HG02642 (cell line): ENCODE results near the gene LIME1.

Source experiments
- ATAC-seq: cut with Tn5 transposase; IDR thresholded peaks from one replicate; pipeline ENCODE4 v1.9.1; 2021; ENCODE audit warnings: mild to moderate bottlenecking; ENCODE audit not compliant: unreplicated experiment, poor library complexity

The LIME1 gene

DNA sequence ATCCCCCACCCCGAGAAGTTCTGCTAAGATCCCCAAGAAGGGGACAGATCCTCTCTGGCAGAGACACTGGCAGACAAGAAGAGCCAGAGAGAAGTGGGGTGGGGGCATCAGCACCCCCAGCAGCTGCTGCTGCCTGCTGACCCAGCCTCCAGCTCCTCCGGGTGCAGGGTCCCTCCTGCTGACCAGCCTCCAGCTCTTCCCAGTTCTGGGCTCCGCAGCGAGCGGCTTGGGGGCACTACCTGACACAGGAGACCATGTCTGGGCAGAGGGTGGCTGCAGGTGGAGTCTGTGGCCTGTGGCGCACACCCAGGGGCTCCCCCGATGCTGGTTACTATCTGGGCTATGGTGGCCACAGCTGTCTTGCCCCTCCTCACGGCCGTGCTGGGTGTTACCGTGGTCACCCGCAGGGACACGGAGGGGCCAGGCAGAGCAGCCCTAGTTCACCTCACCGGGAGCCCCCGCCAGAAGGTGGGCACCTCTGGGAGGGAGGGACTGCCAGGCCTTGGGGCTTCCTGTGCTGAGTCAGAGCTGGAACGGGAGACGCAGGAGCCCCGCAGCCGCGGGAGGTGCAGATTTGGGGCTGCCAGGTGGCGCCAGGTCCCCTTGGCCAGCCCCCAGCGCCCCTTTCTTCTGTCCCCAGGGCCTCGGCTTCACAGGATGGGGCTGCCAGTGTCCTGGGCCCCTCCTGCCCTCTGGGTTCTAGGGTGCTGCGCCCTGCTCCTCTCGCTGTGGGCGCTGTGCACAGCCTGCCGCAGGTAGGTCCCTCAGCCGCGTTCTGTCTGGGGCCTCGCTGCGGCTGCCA, 630 bp downstream of the LIME1 start:
- no peak for ATAC-seq

DNA sequence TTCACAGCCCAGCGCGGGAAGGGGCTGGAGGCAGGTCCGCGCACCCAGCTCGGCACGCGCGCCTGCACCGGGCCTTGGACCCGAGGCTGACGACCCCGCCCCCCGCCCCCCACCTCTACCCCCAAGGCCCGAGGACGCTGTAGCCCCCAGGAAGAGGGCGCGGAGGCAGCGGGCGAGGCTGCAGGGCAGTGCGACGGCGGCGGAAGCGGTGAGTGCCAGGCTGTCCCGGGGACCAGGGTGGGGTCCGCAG, 1.2 kb downstream of the LIME1 start:
- ATAC-seq: no peak

DNA sequence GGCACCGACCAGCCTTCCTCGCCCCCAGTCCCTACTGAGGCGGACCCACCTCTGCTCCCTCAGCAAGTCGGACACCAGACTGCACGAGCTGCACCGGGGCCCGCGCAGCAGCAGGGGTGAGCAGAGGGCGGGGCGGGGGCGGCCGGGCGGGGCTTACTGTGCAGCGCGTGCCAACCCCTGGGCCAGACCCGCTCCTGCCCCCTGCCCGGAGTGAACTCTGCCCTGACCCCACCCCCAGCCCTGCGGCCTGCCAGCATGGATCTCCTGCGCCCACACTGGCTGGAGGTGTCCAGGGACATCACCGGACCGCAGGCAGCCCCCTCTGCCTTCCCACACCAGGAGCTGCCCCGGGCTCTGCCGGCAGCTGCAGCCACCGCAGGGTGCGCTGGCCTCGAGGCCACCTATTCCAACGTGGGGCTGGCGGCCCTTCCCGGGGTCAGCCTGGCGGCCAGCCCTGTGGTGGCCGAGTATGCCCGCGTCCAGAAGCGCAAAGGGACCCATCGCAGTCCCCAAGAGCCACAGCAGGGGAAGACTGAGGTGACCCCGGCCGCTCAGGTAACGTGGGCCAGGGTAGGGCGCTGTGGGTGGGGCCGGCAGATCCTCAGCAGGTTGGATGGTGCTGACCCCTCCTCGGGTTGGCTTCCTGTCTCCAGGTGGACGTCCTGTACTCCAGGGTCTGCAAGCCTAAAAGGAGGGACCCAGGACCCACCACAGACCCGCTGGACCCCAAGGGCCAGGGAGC, 1.7 kb downstream of the LIME1 start:
- no peak for ATAC-seq

GRCh38 chr20:63738687-63739129, 2.2 kb downstream of the LIME1 start:
- ATAC-seq: no peak

- ATAC-seq: peak; percentile 53
Measured at GRCh38 chr20:63739130-63740069, 2.9 kb downstream of the LIME1 start, which contains the start of gene SLC2A4RG. SLC2A4RG (plus strand) TSS chr20:63739776; CDS start chr20:63739913, 137 bp downstream.

DNA sequence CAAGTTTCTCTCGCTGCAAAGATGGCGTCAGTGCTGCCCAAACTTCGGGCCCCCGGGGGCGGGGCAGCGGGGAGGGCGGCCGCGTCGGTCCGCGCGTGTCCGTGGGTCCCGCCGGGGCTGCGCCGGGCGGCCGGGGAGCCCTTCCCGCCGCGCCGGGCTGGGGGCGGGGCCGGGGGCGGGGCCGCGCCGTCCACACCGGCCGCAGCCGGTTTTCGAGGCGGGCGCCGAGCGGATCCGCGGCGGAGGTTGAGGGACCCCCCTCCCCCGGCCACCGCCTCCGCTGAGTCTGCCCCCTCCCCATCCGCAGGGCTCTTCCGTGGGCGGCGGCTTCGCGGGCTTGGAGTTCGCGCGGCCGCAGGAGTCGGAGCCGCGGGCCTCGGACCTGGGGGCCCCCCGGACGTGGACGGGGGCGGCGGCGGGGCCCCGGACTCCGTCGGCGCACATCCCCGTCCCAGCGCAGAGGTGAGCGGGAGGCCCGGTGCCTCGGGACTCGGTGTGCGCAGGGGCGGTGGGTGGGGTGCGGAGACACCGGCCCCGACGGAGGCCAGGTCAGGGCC, 3.7 kb downstream of the LIME1 start:
- peak; percentile 12 for ATAC-seq

DNA sequence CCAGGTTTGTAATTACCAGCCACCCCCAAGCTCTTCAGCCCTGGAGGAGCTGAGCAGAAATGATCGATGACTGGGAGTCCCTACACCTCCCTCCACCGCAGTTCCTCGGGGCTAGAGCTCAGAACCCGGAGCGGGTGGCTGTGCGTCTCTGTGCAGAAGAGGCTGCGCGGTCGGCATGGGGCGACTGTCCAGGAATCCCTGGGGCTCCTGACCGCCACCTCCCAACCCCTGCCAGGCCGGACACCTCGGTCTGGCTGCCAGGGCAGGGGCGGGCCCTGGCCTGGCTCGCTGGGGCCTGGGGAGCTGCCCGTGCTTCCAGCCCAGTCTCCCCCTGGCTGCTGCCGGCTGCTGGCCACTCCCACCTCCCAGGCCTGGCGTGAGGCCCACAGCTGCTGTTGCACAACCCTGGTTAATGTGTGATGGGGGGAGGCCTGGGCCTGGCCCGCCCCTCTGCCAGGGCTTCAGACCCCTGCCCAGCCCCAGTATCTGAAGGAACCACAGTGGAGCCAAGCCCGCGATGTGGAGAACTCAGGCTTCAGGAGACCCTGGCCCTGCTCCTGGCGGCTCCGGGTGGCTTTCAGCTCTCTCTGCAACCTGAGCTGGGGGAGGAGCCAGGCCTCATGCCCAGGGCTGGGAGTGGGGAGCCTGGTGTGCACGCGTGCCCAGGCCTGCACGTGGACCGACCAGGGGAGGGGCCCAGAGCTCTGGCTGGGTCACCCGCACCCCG, 4.3 kb downstream of the LIME1 start:
- no peak for ATAC-seq

DNA sequence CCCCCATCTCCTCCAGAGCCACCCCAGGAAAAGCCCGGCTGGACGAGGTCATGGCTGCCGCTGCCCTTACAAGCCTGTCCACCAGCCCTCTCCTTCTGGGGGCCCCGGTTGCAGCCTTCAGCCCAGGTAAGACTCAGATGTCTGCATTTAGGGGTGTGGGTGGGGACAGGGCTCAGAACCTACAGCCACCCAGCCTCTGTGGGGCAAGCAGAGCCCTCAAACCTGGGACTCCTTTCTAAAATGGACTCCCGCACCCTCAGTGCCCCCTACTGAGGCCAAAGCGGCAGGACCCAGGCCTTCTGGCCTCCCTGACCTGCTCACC, 4.9 kb downstream of the LIME1 start:
- no peak for ATAC-seq

DNA sequence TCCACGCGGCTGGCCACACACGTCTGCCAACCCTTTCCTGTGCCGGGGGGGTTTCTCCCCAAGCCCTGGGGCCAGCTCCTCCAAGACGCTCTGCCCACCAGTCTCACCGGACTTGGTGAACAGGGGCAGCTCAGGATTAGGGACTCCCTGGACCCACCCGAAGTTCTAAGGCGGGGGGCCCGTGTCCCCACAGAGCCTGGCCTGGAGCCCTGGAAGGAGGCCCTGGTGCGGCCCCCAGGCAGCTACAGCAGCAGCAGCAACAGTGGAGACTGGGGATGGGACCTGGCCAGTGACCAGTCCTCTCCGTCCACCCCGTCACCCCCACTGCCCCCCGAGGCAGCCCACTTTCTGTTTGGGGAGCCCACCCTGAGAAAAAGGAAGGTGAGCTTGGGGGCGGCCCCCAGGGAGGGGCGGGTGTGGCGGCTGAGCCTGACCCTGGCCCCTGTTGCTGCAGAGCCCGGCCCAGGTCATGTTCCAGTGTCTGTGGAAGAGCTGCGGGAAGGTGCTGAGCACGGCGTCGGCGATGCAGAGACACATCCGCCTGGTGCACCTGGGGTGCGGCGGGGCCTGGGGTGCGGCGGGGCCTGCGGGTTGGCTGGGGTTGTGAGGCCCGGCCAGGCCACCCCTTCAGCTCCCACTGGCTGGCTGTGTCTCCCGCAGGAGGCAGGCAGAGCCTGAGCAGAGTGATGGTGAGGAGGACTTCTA, 5.4 kb downstream of the LIME1 start:
- no peak for ATAC-seq

DNA sequence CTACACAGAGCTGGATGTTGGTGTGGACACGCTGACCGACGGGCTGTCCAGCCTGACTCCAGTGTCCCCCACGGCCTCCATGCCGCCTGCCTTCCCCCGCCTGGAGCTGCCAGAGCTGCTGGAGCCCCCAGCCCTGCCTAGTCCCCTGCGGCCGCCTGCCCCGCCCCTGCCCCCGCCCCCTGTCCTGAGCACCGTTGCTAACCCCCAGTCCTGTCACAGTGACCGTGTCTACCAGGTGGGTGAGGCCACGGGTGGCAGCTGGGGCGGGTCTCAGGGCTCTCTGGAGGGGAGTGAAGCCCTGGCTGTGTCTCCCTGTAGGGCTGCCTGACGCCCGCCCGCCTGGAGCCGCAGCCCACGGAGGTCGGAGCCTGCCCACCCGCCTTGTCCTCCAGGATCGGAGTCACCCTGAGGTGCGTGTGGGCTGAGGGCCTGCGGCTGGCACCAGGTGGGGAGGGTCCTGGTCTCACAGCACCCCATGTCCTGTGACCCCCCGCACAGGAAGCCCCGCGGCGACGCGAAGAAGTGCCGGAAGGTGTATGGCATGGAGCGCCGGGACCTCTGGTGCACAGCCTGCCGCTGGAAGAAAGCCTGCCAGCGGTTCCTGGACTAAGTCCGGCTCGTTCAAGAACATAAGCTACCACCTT, 6.0 kb downstream of the LIME1 start:
- no peak for ATAC-seq

DNA sequence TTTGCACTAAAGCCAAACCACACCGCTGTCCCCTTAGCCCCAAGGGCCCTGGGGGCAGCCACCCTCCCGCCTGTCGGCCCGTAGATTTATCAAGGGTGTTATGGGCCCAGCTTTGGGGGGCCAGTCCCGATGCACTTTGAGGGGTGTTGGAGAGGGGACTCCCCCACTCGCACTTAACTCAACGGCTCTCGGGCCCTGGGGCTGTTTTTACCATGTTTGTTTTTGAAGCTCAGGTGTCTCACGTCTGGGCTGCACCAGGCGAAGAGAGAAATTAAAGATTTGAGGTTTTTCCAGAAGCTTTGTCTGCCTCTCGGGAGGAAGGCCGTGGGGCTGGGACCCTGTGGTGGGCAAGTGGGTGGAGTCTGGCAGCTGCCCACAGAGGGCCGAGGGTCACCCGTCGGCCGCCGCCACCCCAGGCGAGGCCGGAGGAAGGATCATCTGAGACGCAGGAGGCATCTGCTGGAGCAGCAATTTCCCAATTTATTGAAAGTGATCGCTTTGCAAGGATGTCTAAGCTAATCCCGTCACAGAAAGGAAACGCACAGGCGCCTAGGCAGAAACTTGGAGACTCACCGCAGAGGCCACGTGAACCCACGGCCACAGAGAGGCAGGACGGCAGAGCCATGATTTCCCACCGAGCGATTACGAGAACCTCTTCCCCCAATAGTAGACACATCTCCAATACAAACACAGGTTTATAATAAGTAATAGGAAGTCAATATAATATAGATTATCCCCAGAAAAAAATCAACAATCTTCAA, 6.9 kb downstream of the LIME1 start:
- ATAC-seq: no peak

DNA sequence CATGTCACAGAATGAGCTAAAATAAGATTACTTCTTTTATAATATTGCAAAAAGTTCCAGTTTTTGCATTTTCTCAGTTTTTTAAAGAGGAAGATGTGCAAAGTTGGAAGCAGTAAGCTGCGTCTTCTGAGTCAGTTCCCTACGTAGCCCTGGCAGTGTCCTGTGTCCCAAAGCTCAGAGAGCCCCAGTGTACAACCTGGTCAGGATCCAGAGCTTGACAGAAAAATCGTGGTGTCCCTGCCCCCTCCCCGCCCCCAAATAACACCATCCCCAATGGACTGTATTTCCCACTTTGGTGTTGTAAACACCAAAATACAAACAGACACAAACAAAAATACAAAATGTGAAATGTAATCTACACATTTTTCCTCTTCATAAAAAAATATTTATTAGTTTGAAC, 7.7 kb downstream of the LIME1 start:
- no peak for ATAC-seq

- ATAC-seq: no peak
Measured at GRCh38 chr20:63744574-63745423, 8.3 kb downstream of the LIME1 start.

DNA sequence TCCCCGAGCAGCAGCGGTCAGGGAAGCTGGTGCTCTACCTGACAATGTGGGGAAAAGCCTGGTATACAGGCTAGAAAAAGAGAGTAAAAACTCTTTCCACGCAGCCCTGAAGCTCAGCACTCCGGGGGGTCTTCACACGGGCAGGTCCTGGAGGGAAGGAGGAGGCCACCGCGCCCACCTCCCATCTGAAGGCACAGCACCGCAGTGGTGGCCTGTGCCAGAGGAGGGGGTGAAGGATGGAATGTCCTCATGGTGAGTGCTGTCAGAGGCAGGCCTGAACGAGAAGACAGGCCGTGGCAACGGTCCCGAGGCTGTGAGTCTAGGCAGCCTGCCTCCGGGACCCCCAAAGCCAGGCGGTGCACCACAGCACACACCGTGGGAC, 9.0 kb downstream of the LIME1 start:
- no peak for ATAC-seq

- ATAC-seq: no peak
Measured at GRCh38 chr20:63745961-63746731, 9.7 kb downstream of the LIME1 start.

DNA sequence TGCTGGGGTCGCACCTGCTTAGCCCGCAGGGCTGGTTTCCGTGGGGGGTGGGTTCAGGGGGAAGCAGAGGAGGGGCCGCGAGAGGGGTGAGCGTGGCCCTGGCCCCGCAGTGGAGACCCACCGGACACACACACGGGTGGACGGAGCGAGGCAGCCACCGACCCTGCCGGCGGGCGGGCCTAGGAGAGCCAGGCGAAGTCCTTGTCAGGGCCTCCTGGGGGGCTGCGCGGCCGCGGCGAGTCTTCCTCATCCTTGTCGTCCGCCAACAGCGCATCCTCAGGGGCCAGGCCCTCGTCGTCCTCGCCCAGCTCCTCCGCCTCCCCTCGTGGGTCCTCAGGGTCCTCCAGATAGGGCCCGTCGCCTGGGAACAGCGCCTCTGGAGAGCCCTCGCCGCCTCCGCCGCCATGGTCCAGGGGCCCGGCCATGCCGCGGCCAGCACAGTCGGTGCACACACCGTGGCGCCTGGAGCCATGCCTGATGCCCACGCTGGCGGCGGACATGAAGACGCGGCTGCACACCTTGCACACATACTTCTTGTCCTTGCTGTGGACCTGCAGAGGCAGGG, 10.4 kb downstream of the LIME1 start:
- ATAC-seq: no peak
